Skin epidermis (tissue), 12 donors: Measurements from ENCODE around the gene HES5.
"Not testable (repeated sequence)": the region's sequence is repeated elsewhere in the genome, so short reads cannot be mapped to it uniquely, and the experiment has no call there.

Experiments
- H3K27ac ChIP-seq, 21 experiments: fragments of 200-600 bp; sonication (generic) in 11 of 21; one replicate each; pipeline ENCODE4 v1.5.0; 2020; ENCODE audit warnings: mild to moderate bottlenecking in 3 of 21, inconsistent platforms in 2 of 21, moderate library complexity in 2 of 21
- H3K4me3 ChIP-seq, 7 experiments: fragments of 200-600 bp; sonication (generic) in 2 of 7; one replicate each; pipeline ENCODE4 v1.5.0; 2020; ENCODE audit warnings: inconsistent platforms in 2 of 7, mild to moderate bottlenecking in 2 of 7, moderate library complexity in 1 of 7

HES5 gene

GRCh38 chr1:2561898-2562895 lies 32.1 kb upstream of the HES5 start:
- H3K4me3 ChIP-seq: no peak overlapping the region
- H3K27ac ChIP-seq: no peak overlapping the region

- Histone ChIP-seq H3K27ac (no peak overlapping the region), H3K4me3 (no peak overlapping the region)
These were observed 31.4 kb upstream of the HES5 start for GRCh38 chr1:2561446-2561845.

GRCh38 chr1:2560299-2561073 lies 30.4 kb upstream of the HES5 start:
- Histone ChIP-seq H3K4me3 (no peak overlapping the region), H3K27ac (no peak overlapping the region)

GRCh38 chr1:2559509-2560298 lies 29.6 kb upstream of the HES5 start:
- Histone ChIP-seq H3K4me3 (no peak overlapping the region), H3K27ac (no peak overlapping the region)

- Histone ChIP-seq H3K4me3 (no peak overlapping the region), H3K27ac (no peak overlapping the region)
These were observed 28.8 kb upstream of the HES5 start for GRCh38 chr1:2558861-2559260.

- Histone ChIP-seq H3K27ac (peak overlapping the region in 2 of 21 experiments; percentile 95 to 96), H3K4me3 (no peak overlapping the region)
These were observed 28.4 kb upstream of the HES5 start for GRCh38 chr1:2558420-2558819.

- Histone ChIP-seq H3K4me3 (peak overlapping the region; percentile 39 to 88 (median 58)), H3K27ac (peak overlapping the region; percentile 81 to 100 (median 95))
These were observed 27.7 kb upstream of the HES5 start for GRCh38 chr1:2557482-2558400.

- H3K27ac ChIP-seq: peak overlapping the region; percentile 81 to 100 (median 95)
- H3K4me3 ChIP-seq: peak overlapping the region; percentile 39 to 88 (median 58)
These were observed 26.8 kb upstream of the HES5 start for GRCh38 chr1:2556678-2557481.

- Histone ChIP-seq H3K27ac (peak within 1 kb of the TSS; percentile 81 to 100 (median 95)), H3K4me3 (peak within 1 kb of the TSS; percentile 39 to 88 (median 58))
These were observed 26.2 kb upstream of the HES5 start, which contains the start of gene TNFRSF14 for GRCh38 chr1:2556277-2556677. Gene TNFRSF14 (plus strand): TSS chr1:2556371. CDS start chr1:2556665, 294 bp downstream.

GRCh38 chr1:2555634-2556276 lies 25.7 kb upstream of the HES5 start:
- peak overlapping the region; percentile 81 to 100 (median 95) for H3K27ac ChIP-seq
- peak overlapping the region; percentile 39 to 88 (median 58) for H3K4me3 ChIP-seq

GRCh38 chr1:2554621-2555387 lies 24.7 kb upstream of the HES5 start:
- Histone ChIP-seq H3K27ac (peak overlapping the region; percentile 47 to 100 (median 95)), H3K4me3 (peak overlapping the region in 5 of 7 experiments; percentile 39 to 88 (median 55))

GRCh38 chr1:2553871-2554620 lies 24.0 kb upstream of the HES5 start:
- Histone ChIP-seq H3K4me3 (no peak overlapping the region), H3K27ac (peak overlapping the region in 9 of 21 experiments; percentile 26 to 100 (median 90))

- H3K4me3 ChIP-seq, H3K27ac ChIP-seq: not testable (repeated sequence)
These were observed 23.0 kb upstream of the HES5 start for GRCh38 chr1:2553076-2553475.

GRCh38 chr1:2552189-2552588 lies 22.1 kb upstream of the HES5 start:
- Histone ChIP-seq H3K4me3 (no peak overlapping the region), H3K27ac (no peak overlapping the region)

- H3K27ac ChIP-seq, H3K4me3 ChIP-seq: not testable (repeated sequence)
These were observed 21.5 kb upstream of the HES5 start for GRCh38 chr1:2551544-2551943.
